Sigmoid colon (tissue), 4 donors: ENCODE data around the gene RAP1GDS1.

Experiments
- CTCF ChIP-seq, 4 experiments: fragments of 450-650 bp in 3 of 4; fragments of 200-600 bp in 1 of 4; IDR thresholded peaks; one replicate each; pipeline ENCODE4 v1.5.1; 2016 to 2019; ENCODE audit warnings: antibody characterized with exemption in 4 of 4, mild to moderate bottlenecking in 3 of 4, moderate library complexity in 2 of 4
- EP300 ChIP-seq, 4 donors: sonication (generic); formaldehyde crosslinking; IDR thresholded peaks; one replicate each; pipeline ENCODE4 v1.6.1; 2017; ENCODE audit warnings: antibody characterized with exemption in 4 of 4
- POLR2A ChIP-seq, 2 donors: fragments of 450-650 bp; IDR thresholded peaks; one replicate each; pipeline ENCODE4 v1.6.1; 2016; ENCODE audit warnings: antibody characterized with exemption in 2 of 2, mild to moderate bottlenecking in 2 of 2, moderate library complexity in 2 of 2
- POLR2AphosphoS5 ChIP-seq, 4 donors: sonication (generic); formaldehyde crosslinking; IDR thresholded peaks; one replicate each; pipeline ENCODE4 v1.6.1; 2017; ENCODE audit warnings: antibody characterized with exemption in 4 of 4

- no peak for TF ChIP-seq CTCF (IDR thresholded peaks at IDR 0.05)
- TF ChIP-seq POLR2AphosphoS5 (IDR thresholded peaks at IDR 0.05): no peak
- TF ChIP-seq POLR2A (IDR thresholded peaks at IDR 0.05): no peak
- TF ChIP-seq EP300 (IDR thresholded peaks at IDR 0.05): no peak
Observed at GRCh38 chr4:98284640-98285046, 23.5 kb downstream of the RAP1GDS1 start.
